Measurements from ENCODE around the gene SLX4. TPM values are rescaled to one million over a fixed set of nuclear protein-coding genes. Genes with fewer than 3 reads are reported as not detected.

The SLX4 gene
- total and polyA plus RNA-seq, 9 of the 15 experiments (the other 6 are each of a cell fraction or from before 2014, with no cell fraction given), result 0.29 to 7.9 (median 3.8) TPM

GRCh38 chr16:3654249-3654991 is 43.0 kb upstream of the SLX4 start, which contains the start of gene DNASE1 (continued):
- TF ChIP-seq, protein P1, sequence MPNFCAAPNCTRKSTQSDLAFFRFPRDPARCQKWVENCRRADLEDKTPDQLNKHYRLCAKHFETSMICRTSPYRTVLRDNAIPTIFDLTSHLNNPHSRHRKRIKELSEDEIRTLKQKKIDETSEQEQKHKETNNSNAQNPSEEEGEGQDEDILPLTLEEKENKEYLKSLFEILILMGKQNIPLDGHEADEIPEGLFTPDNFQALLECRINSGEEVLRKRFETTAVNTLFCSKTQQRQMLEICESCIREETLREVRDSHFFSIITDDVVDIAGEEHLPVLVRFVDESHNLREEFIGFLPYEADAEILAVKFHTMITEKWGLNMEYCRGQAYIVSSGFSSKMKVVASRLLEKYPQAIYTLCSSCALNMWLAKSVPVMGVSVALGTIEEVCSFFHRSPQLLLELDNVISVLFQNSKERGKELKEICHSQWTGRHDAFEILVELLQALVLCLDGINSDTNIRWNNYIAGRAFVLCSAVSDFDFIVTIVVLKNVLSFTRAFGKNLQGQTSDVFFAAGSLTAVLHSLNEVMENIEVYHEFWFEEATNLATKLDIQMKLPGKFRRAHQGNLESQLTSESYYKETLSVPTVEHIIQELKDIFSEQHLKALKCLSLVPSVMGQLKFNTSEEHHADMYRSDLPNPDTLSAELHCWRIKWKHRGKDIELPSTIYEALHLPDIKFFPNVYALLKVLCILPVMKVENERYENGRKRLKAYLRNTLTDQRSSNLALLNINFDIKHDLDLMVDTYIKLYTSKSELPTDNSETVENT (CRISPR knock-in tag; IDR thresholded peaks at IDR 0.05), result 0 out of 2 replicates have a peak, but pooled peaks have one; percentile 4
- TF ChIP-seq RBM22 (IDR thresholded peaks at IDR 0.05; ENCODE audit: low read depth, low read length, poor library complexity, severe bottlenecking), result peak; percentile 61
- TF ChIP-seq, protein P2, sequence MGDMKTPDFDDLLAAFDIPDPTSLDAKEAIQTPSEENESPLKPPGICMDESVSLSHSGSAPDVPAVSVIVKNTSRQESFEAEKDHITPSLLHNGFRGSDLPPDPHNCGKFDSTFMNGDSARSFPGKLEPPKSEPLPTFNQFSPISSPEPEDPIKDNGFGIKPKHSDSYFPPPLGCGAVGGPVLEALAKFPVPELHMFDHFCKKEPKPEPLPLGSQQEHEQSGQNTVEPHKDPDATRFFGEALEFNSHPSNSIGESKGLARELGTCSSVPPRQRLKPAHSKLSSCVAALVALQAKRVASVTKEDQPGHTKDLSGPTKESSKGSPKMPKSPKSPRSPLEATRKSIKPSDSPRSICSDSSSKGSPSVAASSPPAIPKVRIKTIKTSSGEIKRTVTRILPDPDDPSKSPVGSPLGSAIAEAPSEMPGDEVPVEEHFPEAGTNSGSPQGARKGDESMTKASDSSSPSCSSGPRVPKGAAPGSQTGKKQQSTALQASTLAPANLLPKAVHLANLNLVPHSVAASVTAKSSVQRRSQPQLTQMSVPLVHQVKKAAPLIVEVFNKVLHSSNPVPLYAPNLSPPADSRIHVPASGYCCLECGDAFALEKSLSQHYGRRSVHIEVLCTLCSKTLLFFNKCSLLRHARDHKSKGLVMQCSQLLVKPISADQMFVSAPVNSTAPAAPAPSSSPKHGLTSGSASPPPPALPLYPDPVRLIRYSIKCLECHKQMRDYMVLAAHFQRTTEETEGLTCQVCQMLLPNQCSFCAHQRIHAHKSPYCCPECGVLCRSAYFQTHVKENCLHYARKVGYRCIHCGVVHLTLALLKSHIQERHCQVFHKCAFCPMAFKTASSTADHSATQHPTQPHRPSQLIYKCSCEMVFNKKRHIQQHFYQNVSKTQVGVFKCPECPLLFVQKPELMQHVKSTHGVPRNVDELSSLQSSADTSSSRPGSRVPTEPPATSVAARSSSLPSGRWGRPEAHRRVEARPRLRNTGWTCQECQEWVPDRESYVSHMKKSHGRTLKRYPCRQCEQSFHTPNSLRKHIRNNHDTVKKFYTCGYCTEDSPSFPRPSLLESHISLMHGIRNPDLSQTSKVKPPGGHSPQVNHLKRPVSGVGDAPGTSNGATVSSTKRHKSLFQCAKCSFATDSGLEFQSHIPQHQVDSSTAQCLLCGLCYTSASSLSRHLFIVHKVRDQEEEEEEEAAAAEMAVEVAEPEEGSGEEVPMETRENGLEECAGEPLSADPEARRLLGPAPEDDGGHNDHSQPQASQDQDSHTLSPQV (IDR thresholded peaks at IDR 0.05), result 0 out of 2 replicates have a peak, but pooled peaks have one; percentile 40
- TF ChIP-seq, protein P3, sequence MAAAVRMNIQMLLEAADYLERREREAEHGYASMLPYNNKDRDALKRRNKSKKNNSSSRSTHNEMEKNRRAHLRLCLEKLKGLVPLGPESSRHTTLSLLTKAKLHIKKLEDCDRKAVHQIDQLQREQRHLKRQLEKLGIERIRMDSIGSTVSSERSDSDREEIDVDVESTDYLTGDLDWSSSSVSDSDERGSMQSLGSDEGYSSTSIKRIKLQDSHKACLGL (CRISPR knock-in tag; IDR thresholded peaks at IDR 0.05; ENCODE audit: borderline replicate concordance, poor library complexity, severe bottlenecking), result no peak
- TF ChIP-seq MYC (IDR thresholded peaks at IDR 0.05; ENCODE audit: low read depth, low read length), result 0 out of 2 replicates have a peak, but pooled peaks have one; percentile 49
- TF ChIP-seq MYC (CRISPR knock-in tag; IDR thresholded peaks at IDR 0.05; ENCODE audit: borderline replicate concordance, low read depth), result no peak
- no peak for TF ChIP-seq SIRT6 (IDR thresholded peaks at IDR 0.05; ENCODE audit: low read depth, low read length)
- TF ChIP-seq TBL1XR1 (IDR thresholded peaks at IDR 0.05; ENCODE audit: low read length in 2 of 2), result 0 out of 4 replicates have a peak, but pooled peaks of 1 of the 2 experiments have one; percentile 13
- no peak for TF ChIP-seq DDX20 (tag; IDR thresholded peaks at IDR 0.05; ENCODE audit: low read depth)
- 0 out of 2 replicates have a peak, but pooled peaks have one; percentile 48 for TF ChIP-seq HCFC1 (IDR thresholded peaks at IDR 0.05; ENCODE audit: low read depth, low read length)
- peak in 1 of 2 experiments; percentile 60; a peak in 3 of 4 replicates for TF ChIP-seq RAD21 (CRISPR knock-in tag; conservative IDR thresholded peaks at IDR 0.05 in 1 of 2, IDR thresholded peaks at IDR 0.05 in 1 of 2)
- TF ChIP-seq ZNF444 (CRISPR knock-in tag; IDR thresholded peaks at IDR 0.05), result no peak
